Measurements from ENCODE around the gene SPATA2L.
A peak's percentile ranks its signal among the peaks of the same experiment; 100 is the strongest.
"Not testable (repeated sequence)": the region's sequence is repeated elsewhere in the genome, so short reads cannot be mapped to it uniquely, and the experiment has no call there.

Gene SPATA2L

GRCh38 chr16:89706518-89707260 is 5.2 kb upstream of the SPATA2L start:
- DNase-seq (ENCODE audit: low read depth in 2 of 2), result no peak

- no peak for DNase-seq (ENCODE audit: low read depth in 2 of 2)
Measured at GRCh38 chr16:89705006-89705405, 3.5 kb upstream of the SPATA2L start.

DNA sequence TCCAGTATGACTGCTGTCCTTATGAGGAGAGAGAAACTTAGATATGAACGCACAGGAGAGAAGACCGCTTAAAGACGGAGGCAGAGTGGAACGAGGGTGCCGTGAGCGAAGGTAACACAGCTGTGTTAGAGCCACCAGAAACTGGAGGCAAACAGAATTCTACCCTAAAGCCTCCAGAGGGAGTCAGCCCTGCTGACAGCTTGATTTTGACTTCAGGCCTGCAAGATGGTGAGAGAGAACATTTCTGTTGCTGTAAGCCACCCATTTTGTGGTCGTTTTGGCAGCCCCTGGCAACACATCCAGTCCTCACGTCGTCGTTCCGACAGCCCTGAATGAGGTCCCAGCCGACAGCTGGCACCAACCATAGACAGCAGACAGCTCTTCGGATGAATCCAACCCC is 2.8 kb upstream of the SPATA2L start:
- no peak for DNase-seq (ENCODE audit: low read depth in 2 of 2)

DNA sequence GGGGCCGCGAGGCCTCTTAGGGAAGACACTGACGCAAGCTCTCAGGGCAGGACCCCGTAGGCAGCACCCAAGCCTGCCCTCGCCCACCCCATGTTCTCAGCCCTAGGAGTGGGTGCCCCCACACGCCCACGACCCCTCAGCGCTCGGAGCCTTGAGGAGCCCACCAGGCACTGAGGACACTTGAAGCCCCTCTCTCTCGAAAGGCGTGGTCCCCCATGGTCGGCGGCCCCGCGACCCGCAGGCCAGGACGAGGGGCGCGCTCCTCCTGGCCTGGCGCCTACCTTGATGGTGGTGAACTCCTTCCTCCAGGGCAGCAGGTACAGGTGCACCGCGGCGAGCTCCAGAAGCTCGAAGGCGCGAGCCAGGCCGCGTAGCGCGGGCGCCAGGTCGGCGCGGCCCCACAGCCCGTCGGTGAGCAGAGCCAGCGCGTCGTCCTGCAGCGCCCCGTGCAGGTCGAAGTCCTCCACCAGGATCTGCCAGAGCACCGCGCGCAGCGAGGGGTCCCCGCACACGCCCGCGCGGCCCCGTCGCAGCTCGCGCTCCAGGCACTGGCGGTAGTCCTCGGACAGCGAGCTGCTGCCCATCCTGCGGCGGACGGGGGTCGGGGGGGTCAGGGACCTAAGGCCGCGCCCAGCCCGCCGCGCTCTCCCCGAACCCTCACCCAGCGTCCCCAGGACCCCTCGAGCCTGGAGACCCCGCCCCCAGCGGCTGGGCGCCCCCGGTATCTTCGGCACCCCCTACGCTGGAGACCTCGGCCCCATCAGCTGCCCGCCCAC is 668 bp downstream of the SPATA2L start:
- no peak for DNase-seq (ENCODE audit: low read depth in 2 of 2)

- peak; percentile 96 to 98 for DNase-seq (ENCODE audit: low read depth in 2 of 2)
Measured at GRCh38 chr16:89700100-89700648, 1.3 kb downstream of the SPATA2L start.

DNA sequence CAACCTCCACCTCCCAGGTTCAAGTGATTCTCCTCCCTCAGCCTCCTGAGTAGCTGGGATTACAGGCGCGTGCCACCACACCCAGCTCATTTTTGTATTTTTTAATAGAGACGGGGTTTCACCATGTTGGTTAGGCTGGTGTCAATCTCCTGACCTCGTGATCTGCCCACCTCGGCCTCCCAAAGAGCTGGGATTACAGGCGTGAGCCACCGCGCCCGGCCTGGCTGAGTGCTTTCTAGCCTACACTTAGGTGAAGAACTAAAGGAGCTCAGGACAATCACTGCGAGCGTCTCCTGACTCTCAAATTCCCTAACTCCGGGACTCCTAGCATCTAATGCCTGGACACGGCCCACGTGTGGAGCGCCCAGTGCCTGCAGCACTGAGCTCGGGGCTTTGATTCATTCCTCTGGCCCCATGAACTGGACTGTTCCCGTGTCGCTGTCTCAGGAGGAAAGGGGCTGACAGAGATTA is 1.8 kb downstream of the SPATA2L start:
- DNase-seq (ENCODE audit: low read depth in 2 of 2), result not testable (repeated sequence)

GRCh38 chr16:89698717-89699116 is 2.8 kb downstream of the SPATA2L start:
- not testable (repeated sequence) for DNase-seq (ENCODE audit: low read depth in 2 of 2)

DNA sequence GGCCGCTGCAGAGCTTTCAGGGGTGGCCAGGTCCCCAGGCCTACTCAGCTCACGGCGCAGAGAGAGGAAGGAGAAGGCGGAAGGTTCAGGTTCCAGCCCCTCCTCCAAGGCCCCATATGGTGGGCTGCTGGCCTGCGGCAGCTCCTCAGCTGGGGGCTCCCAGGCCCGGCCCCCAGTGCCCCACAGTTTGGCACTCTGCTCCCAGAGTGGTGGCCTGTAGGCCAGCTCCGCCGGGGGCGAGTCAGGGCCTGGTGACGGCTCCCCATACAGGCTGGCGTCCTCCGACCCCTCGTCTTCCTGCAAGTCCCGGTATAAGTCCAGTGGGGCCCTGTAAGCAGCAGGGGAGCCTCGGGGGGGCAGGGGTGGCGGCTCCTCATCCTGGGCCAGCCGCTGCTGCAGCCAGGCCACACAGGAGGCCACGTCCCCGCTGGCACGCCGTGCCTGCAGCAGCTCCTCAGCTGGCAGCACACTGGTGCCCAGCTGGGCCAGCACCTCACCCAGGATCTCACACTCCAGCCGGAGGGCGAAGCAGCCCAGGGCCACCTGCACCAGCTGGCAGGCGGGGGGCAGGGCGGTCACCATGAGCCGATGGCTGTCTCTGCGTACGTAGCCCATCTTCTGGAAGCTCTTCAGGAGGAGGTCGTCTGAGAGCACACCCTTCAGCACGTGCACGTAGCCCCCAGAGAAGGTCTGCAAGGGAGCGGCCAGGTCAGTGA is 3.7 kb downstream of the SPATA2L start:
- DNase-seq (ENCODE audit: low read depth in 2 of 2), result no peak

DNA sequence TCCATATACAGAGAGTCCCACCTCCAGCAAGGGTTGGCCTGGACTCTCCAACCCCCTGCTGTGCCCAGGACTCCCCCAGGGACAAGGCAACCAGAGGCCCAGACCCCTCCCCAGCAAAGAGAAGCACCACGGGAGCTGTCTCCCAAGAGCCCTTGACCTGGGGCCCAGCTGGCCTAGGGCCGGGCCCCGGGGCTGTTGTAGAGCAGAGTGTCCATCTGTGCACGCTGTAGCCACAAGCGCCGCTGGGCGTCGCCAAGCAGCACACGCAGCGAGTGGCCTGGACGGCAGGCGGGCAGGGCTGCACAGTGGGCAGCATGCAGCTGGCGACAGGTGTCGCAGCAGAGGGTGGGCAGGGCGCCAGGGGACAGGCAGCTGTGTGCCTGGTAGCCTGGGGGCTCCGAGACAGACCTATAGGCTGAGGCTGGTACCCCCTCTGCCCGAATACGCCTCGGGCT is 4.3 kb downstream of the SPATA2L start:
- DNase-seq (ENCODE audit: low read depth in 2 of 2), result no peak

DNA sequence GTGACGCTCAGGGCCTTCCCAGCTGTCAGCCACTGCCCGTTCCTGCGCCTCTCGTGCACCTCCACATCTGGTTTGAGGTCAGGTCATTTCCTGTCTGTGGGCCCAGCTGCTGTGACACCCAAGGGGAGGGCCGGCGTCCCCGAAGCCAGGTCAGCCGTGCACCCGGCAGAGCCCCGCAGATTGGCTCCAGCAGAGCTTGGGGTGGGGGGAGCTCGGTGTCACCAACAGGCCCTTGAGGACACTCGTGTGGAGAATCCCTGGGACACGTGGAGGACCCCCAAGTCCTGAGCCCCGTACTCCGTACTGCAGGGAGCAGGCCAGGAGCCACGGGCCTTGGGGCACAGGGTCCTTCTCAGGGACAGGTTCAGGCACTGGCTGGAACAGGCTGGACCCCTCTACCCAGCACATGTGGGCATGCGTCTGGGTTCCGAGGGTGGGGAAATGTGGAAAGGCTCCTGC is 4.8 kb downstream of the SPATA2L start:
- DNase-seq (ENCODE audit: low read depth in 2 of 2), result no peak

GRCh38 chr16:89695875-89696669 is 5.4 kb downstream of the SPATA2L start:
- no peak for DNase-seq (ENCODE audit: low read depth in 2 of 2)

DNA sequence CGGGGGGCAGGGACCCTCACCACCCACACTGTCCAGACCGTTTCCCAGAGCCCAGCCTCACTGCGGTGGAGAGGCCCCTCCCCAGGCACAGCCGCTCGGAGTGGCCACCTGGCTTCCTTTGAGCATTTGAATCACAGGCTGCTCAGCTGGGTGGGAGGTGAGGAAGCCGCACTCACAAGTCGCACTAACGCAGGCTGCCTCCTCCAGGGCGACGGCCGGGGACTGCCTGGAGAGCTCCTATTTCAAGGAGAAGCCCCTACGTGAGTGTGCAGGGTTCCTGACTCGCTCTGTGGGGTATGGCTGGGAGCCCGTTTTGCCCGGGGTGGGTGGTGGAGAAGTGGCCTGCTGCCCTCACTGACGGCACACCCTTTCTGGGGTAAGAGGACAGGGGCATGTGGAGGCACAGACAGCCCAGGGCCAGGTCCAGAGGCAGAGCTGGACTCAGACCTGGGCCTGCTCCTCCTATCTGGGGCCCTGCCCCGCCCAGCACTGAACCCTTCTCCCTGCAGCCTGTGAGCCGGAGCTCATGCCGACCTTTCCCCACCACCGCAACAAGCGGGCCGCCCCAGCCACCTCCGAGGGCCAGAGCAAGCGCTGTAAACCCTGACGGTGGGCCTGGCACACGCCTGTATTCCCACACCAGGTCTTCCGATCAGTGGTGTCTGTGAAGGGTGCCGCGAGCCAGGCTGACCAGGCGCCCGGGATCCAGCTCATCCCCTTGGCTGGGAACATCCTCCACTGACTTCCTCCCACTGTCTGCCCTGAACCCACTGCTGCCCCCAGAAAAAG is 6.2 kb downstream of the SPATA2L start:
- no peak for DNase-seq (ENCODE audit: low read depth in 2 of 2)

DNA sequence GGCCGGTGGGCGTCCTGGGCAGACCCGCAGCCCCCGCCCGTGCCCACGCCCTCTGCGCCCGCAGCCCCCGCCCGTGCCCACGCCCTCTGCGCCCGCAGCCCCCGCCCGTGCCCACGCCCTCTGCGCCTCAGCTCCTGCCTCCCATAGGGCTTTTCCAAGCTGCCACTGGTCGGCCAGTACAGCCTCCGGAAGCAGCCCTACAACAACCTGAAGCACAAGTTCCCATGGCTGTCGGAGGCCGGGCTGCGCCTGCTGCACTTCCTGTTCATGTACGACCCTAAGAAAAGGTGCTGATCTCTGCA is 6.8 kb downstream of the SPATA2L start:
- not testable (repeated sequence) for DNase-seq (ENCODE audit: low read depth in 2 of 2)

DNA sequence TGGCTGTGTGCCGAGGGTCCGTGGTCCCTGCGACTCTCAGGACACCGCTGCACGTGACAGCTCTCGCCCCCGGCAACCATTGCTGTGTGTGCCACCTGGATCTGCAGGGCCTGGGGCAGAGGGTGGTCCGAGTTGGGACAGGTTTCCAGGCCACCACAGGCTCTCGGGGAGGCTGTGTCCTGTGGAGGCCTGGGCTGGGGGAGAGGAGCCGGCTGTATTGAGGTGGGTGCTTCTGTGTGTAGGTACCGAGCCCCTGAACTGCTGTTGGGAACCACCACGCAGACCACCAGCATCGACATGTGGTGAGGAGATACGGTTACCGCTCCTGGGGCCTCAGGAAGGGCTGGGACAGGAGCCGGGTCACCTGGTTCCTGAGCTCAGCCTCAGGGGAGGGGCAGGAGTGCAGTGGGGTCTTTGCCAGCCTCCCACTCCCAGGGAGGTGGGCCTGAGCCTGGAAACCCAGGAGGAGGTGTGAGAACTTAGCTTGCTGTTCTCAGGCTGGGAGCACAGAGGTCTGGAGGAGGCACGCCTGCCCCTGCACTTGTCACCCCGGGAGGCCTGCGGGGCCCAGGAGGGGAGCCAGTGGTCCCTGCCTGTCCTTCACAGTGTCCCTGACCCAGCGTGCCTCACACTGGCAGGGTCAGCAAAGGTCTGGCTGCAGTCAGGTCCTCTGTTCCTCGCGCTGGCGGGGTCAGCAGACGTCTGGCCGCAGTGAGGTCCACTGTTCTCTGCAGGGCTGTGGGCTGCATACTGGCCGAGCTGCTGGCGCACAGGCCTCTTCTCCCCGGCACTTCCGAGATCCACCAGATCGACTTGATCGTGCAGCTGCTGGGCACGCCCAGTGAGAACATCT is 7.3 kb downstream of the SPATA2L start:
- DNase-seq (ENCODE audit: low read depth in 2 of 2), result no peak

GRCh38 chr16:89693289-89693731 is 8.2 kb downstream of the SPATA2L start:
- no peak for DNase-seq (ENCODE audit: low read depth in 2 of 2)

GRCh38 chr16:89691986-89692569 is 9.4 kb downstream of the SPATA2L start:
- no peak for DNase-seq (ENCODE audit: low read depth in 2 of 2)

- DNase-seq (ENCODE audit: low read depth in 2 of 2), result no peak
Measured at GRCh38 chr16:89691231-89691985, 10.1 kb downstream of the SPATA2L start.

GRCh38 chr16:89690392-89690901 is 11.1 kb downstream of the SPATA2L start:
- DNase-seq (ENCODE audit: low read depth in 2 of 2), result no peak
